Measurements from ENCODE around the gene DOC2B.
"Not testable (repeated sequence)": the region's sequence is repeated elsewhere in the genome, so short reads cannot be mapped to it uniquely, and the experiment has no call there.

The DOC2B gene

GRCh38 chr17:147796-148740 lies 33.4 kb downstream of the DOC2B start:
- Histone ChIP-seq H2AFZ (ENCODE audit: low read depth, low read length) (no peak overlapping the region), H3K4me1 (ENCODE audit: insufficient read depth, low read length) (no peaks in the 10 kb centered on the region), H3K4me3 (ENCODE audit: low read length) (no peak overlapping the region), H3K9me3 (ENCODE audit: low read length) (no peaks in the 10 kb centered on the region), H3K27me3 (ENCODE audit: insufficient read depth, low read length) (no peaks in the 10 kb centered on the region), H3K36me3 (ENCODE audit: insufficient read depth, low read length) (no peaks in the 10 kb centered on the region)

- Histone ChIP-seq H3K4me3 (ENCODE audit: low read length) (no peak overlapping the region), H3K4me1 (ENCODE audit: insufficient read depth, low read length) (no peaks in the 10 kb centered on the region), H3K36me3 (ENCODE audit: insufficient read depth, low read length) (no peaks in the 10 kb centered on the region), H2AFZ (ENCODE audit: low read depth, low read length) (no peak overlapping the region), H3K27me3 (ENCODE audit: insufficient read depth, low read length) (no peaks in the 10 kb centered on the region), H3K9me3 (ENCODE audit: low read length) (no peaks in the 10 kb centered on the region)
Measured at GRCh38 chr17:146983-147761, 34.3 kb downstream of the DOC2B start.

GRCh38 chr17:146546-146945 lies 34.9 kb downstream of the DOC2B start:
- H3K4me3 ChIP-seq (ENCODE audit: low read length): no peak overlapping the region
- no peaks in the 10 kb centered on the region for H3K36me3 ChIP-seq (ENCODE audit: insufficient read depth, low read length)
- no peaks in the 10 kb centered on the region for H3K4me1 ChIP-seq (ENCODE audit: insufficient read depth, low read length)
- H3K9me3 ChIP-seq (ENCODE audit: low read length): no peaks in the 10 kb centered on the region
- no peak overlapping the region for H2AFZ ChIP-seq (ENCODE audit: low read depth, low read length)
- no peaks in the 10 kb centered on the region for H3K27me3 ChIP-seq (ENCODE audit: insufficient read depth, low read length)

GRCh38 chr17:145671-146541 lies 35.5 kb downstream of the DOC2B start:
- Histone ChIP-seq H3K9me3 (ENCODE audit: low read length) (no peaks in the 10 kb centered on the region), H3K4me3 (ENCODE audit: low read length) (no peak overlapping the region), H3K36me3 (ENCODE audit: insufficient read depth, low read length) (no peaks in the 10 kb centered on the region), H3K4me1 (ENCODE audit: insufficient read depth, low read length) (no peaks in the 10 kb centered on the region), H3K27me3 (ENCODE audit: insufficient read depth, low read length) (no peaks in the 10 kb centered on the region), H2AFZ (ENCODE audit: low read depth, low read length) (no peak overlapping the region)

- Histone ChIP-seq H3K36me3 (ENCODE audit: insufficient read depth, low read length) (no peaks in the 10 kb centered on the region), H3K9me3 (ENCODE audit: low read length) (no peaks in the 10 kb centered on the region), H3K4me1 (ENCODE audit: insufficient read depth, low read length) (no peaks in the 10 kb centered on the region), H2AFZ (ENCODE audit: low read depth, low read length) (no peak overlapping the region), H3K27me3 (ENCODE audit: insufficient read depth, low read length) (no peaks in the 10 kb centered on the region), H3K4me3 (ENCODE audit: low read length) (no peak overlapping the region)
Measured at GRCh38 chr17:144936-145670, 36.3 kb downstream of the DOC2B start.

- Histone ChIP-seq H2AFZ (ENCODE audit: low read depth, low read length) (no peak overlapping the region), H3K4me1 (ENCODE audit: insufficient read depth, low read length) (no peaks in the 10 kb centered on the region), H3K36me3 (ENCODE audit: insufficient read depth, low read length) (no peaks in the 10 kb centered on the region), H3K27me3 (ENCODE audit: insufficient read depth, low read length) (no peaks in the 10 kb centered on the region), H3K9me3 (ENCODE audit: low read length) (no peaks in the 10 kb centered on the region), H3K4me3 (ENCODE audit: low read length) (no peak overlapping the region)
Measured at GRCh38 chr17:143785-144281, 37.6 kb downstream of the DOC2B start.

- H3K9me3 ChIP-seq (ENCODE audit: low read length): no peaks in the 10 kb centered on the region
- no peaks in the 10 kb centered on the region for H3K4me1 ChIP-seq (ENCODE audit: insufficient read depth, low read length)
- no peaks in the 10 kb centered on the region for H3K27me3 ChIP-seq (ENCODE audit: insufficient read depth, low read length)
- H3K4me3 ChIP-seq (ENCODE audit: low read length): no peak overlapping the region
- no peaks in the 10 kb centered on the region for H3K36me3 ChIP-seq (ENCODE audit: insufficient read depth, low read length)
- H2AFZ ChIP-seq (ENCODE audit: low read depth, low read length): no peak overlapping the region
Measured at GRCh38 chr17:142876-143784, 38.3 kb downstream of the DOC2B start.

GRCh38 chr17:142102-142661 lies 39.3 kb downstream of the DOC2B start:
- Histone ChIP-seq H2AFZ (ENCODE audit: low read depth, low read length) (no peak overlapping the region), H3K27me3 (ENCODE audit: insufficient read depth, low read length) (no peaks in the 10 kb centered on the region), H3K36me3 (ENCODE audit: insufficient read depth, low read length) (no peaks in the 10 kb centered on the region), H3K4me1 (ENCODE audit: insufficient read depth, low read length) (no peaks in the 10 kb centered on the region), H3K9me3 (ENCODE audit: low read length) (no peaks in the 10 kb centered on the region), H3K4me3 (ENCODE audit: low read length) (no peak overlapping the region)

GRCh38 chr17:139401-140205 lies 41.8 kb downstream of the DOC2B start:
- not testable (repeated sequence) for H3K9me3 ChIP-seq (ENCODE audit: low read length); H3K4me3 ChIP-seq (ENCODE audit: low read length); H3K36me3 ChIP-seq (ENCODE audit: insufficient read depth, low read length); H3K4me1 ChIP-seq (ENCODE audit: insufficient read depth, low read length); H3K27me3 ChIP-seq (ENCODE audit: insufficient read depth, low read length); H2AFZ ChIP-seq (ENCODE audit: low read depth, low read length)

GRCh38 chr17:137166-137807 lies 44.2 kb downstream of the DOC2B start, which contains the start of gene SCGB1C2:
Gene SCGB1C2 (plus strand): TSS chr17:137569. CDS start chr17:137591, 22 bp downstream.
- H3K36me3 ChIP-seq (ENCODE audit: insufficient read depth, low read length); H3K27me3 ChIP-seq (ENCODE audit: insufficient read depth, low read length); H3K4me3 ChIP-seq (ENCODE audit: low read length); H3K9me3 ChIP-seq (ENCODE audit: low read length); H2AFZ ChIP-seq (ENCODE audit: low read depth, low read length); H3K4me1 ChIP-seq (ENCODE audit: insufficient read depth, low read length): not testable (repeated sequence)
